T-helper 1 cell treated with Interleukin-12 subunit alpha and Interleukin-12 subunit beta and Interleukin-4 antibody, amounts not matched to agents 30 ng/mL and 1 ng/mL, for 36 hours (primary cell): ENCODE results near the gene SLC9A1. TPM values are rescaled to one million over a fixed set of nuclear protein-coding genes. Genes with fewer than 3 reads are reported as not detected.
"Not testable (repeated sequence)": the region's sequence is repeated elsewhere in the genome, so short reads cannot be mapped to it uniquely, and the experiment has no call there.

Experiments used
- intact Hi-C: fragments of 100-400 bp; cut with micrococcal nuclease; formaldehyde crosslinking; loops from one replicate; pipeline ENCODE4 v1.15.1; 2024
- total RNA-seq: library from RNA; stranded (reverse); gene quantifications from 2 replicates; pipeline ENCODE4 v1.2.3, GENCODE V29; 2022

Gene SLC9A1
- total RNA-seq = 28.0 and 30.0 TPM in 2 replicates

GRCh38 chr1:27154991-27155781 is at the start of gene SLC9A1:
Gene SLC9A1, minus strand, starts transcription at chr1:27155125. Its CDS starts 791 bp downstream, at chr1:27154334.
- intact Hi-C loops = loop anchor here (1.0 to 2.0 kb wide), 10 partner anchors 18 to 618 kb away; partner anchors contain the start of genes IFI6, STX12, TMEM222 and TRNP1

- intact Hi-C loops = no loop called here
These were observed 49.0 kb upstream of the SLC9A1 start for GRCh38 chr1:27203946-27204345.

DNA sequence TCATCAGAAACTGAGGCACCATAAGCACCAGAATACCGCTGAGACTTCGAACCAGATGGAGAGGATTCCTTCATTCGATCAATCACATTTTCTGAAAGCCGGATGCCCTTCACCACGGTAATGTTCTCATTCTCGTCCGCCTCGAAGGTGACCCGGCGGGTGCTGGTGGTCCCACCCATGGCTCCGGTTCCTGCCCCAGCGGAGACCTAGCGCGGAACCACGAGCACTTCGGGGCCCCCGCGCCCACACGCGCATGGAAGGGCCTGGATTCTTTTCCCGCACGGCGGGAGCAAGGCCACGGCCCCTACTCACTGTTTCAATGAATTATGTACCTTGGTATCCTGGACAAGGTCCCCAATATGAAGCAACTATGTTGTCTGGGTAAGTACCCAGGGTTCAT is 46.4 kb upstream of the SLC9A1 start:
- intact Hi-C loops = no loop called here

DNA sequence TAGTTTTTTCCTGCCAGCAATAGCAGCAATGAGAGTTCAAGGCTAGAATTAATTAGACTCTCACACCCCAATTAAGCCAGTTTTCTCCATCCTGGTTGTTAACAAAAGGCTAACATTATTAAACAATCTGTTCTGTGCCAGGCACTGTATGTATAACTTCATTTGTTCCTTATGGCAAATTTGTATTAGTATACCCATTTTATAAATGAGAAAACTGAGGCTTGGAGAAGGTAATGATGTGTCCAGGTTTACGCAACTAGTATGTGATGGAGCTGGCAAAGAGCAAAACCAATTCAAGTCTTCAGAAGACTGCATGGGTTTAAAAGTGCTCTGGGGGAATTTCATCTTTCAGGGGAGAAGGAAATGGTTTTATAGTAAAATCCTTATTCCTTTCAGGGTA is 38.3 kb upstream of the SLC9A1 start:
- intact Hi-C loops = no loop called here

DNA sequence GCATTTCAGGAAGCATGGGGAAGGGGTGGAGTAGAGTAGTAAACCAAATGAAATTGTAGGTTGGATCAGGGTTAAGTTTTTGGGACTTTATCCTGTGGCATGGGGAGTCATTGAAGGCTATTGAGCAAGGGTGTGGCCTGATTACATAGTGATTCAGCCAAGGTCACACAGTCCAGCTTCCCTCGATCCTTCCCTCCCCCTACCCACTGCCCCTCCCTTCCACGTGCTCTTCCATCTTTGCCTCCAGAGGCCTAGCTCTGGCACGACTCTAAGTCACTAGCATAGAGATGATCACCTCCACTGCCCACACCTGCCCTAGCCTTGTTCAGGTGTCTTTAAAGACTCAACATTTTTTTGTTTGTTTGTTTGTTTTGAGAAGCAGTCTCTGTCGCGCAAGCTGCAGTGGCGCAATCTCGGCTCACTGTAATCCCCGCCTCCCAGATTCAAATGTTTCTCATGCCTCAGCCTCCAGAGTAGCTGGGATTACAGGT is 37.2 kb upstream of the SLC9A1 start:
- intact Hi-C loops = no loop called here

DNA sequence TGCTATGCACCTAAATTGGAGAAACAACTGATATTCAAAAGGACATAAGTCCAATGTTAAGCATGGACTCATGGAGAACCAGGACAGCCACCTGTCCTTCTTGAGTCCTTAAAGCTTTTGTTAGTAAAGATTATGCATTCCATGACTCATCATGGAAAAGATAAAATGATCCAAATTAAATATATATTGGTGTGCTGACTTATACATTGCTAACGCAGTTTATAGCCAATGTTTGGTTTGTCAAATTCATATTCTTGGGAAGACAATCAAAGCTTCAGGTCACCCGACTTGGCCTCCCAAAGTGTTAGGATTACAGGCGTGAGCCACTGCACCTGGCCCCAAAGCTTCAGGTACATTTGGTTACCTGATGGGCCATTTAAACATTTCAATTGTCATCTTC is 29.7 kb upstream of the SLC9A1 start:
- intact Hi-C loops = not testable (repeated sequence)

- intact Hi-C loops = no loop called here
These were observed 25.1 kb upstream of the SLC9A1 start for GRCh38 chr1:27179979-27180378.

DNA sequence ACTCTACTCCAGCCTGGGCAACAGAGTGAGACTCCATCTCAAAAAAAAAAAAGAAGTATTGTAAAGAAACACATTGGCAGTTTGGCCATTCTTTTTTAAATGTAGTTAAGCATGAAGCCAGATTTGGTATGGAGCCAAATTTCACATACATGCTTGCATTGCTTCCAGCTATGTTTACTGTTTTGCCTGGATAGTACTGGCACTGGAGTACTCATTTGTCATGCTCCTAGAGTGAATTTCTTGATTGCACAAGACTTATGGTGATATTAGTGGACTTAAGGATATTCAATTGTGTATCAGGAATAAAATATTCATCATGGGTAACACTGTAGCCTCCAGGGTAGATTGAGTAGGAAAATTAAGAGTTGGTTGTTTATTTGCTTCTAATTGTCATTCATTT is 24.5 kb upstream of the SLC9A1 start:
- intact Hi-C loops = no loop called here

GRCh38 chr1:27176954-27177353 is 22.0 kb upstream of the SLC9A1 start:
- intact Hi-C loops = no loop called here

GRCh38 chr1:27176323-27176722 is 21.4 kb upstream of the SLC9A1 start:
- intact Hi-C loops = no loop called here

- intact Hi-C loops = not testable (repeated sequence)
These were observed 18.1 kb upstream of the SLC9A1 start for GRCh38 chr1:27172992-27173391.

- intact Hi-C loops = no loop called here
These were observed 12.0 kb upstream of the SLC9A1 start for GRCh38 chr1:27166929-27167328.

DNA sequence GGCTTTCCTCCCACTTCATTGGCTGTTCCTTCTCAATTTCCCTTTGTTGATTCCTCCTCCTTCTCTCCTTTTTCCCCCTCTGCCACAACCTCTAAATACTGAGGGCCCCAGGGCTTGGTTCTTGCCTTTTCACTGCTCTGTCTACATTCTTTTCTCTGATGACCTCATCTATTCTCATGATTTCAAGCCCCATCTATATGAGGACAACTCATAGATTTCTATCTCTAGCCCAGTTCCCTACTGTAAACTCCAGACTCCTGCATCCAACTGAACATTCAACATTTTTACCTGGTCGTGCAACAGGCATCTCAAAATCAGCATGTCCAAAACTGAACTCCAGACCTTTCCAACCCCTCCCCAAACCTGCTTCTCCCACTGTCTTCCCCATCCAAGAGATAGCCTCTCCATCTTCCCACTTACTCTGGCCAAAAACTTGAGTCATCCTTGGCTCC is 11.5 kb upstream of the SLC9A1 start:
- intact Hi-C loops = no loop called here

DNA sequence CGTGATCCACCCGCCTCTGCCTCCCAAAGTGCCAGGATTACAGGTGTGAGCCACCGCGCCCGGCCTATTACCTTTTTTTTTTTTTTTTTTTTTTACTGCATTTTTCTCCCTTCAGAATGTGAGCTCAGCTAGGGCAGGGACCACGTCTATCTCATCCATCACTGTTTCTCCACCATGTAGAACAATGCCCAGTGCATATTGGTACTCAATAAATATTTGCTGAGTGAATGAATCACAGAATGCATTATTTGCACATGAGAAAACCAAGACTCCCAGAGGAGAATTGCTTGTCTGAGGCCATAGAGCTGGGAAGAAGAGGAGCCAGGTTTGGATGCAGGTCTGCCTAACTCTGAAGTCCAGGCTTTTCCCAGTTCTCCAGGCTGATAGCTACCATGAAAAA is 8.2 kb upstream of the SLC9A1 start:
- intact Hi-C loops = no loop called here

- intact Hi-C loops = no loop called here
These were observed 7.2 kb upstream of the SLC9A1 start for GRCh38 chr1:27162090-27162489.

- intact Hi-C loops = no loop called here
These were observed 6.7 kb upstream of the SLC9A1 start for GRCh38 chr1:27161594-27161993.

- intact Hi-C loops = no loop called here
These were observed 2.3 kb upstream of the SLC9A1 start for GRCh38 chr1:27157194-27157593.

DNA sequence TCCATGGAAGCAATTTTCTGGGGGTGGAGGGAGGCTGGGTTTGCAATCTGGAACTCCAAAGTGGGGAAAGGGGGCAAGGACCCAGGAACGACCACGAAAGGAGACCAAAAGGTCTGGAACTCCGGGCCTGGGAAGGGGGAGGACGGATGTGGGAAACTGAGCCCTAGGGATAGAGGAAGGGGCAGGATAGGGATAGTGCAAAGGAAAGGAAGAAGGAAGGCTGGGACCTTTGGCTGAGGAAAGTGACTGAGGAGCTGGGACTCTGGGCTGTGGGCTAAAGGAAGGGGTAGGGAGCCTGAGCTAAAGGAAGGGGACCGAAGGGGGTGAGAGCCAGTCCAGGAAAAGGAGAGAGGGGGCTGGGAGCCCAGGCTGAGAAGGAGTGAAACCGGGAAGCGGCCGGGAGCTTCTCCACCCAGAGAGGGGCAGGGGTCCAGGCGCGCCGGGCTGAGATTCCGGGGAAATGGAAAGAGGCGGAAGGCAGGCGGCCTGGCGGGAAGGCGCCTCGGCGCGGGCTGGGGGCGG is 395 bp downstream of the SLC9A1 start:
- intact Hi-C loops = loop anchor here (2.0 kb wide), 2 partner anchors 52 to 618 kb away; partner anchors contain the start of gene STX12

DNA sequence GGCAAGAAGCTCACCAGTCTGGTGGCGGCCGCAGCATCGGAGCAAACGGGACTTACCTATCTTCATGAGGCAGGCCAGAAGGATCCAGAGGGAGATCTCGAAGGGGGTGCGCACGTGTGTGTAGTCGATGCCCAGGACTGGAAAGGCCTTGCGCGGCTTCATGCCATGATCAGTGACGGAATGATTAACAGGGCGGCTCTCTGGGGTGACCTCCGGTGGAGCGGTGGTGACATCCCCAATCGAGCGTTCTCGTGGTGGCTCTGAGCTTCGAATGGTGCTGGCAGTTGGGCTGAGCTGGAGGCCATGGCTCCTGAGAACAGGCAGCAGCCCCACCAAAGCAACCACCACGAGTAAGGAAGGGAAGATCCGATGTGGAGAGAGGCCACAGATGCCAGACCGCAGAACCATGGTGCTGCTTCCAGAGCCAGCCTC is 982 bp downstream of the SLC9A1 start:
- intact Hi-C loops = loop anchor here (2.0 kb wide), 2 partner anchors 51 to 619 kb away; partner anchors contain the start of gene STX12

- intact Hi-C loops = no loop called here
These were observed 1.4 kb downstream of the SLC9A1 start for GRCh38 chr1:27153549-27153886.

DNA sequence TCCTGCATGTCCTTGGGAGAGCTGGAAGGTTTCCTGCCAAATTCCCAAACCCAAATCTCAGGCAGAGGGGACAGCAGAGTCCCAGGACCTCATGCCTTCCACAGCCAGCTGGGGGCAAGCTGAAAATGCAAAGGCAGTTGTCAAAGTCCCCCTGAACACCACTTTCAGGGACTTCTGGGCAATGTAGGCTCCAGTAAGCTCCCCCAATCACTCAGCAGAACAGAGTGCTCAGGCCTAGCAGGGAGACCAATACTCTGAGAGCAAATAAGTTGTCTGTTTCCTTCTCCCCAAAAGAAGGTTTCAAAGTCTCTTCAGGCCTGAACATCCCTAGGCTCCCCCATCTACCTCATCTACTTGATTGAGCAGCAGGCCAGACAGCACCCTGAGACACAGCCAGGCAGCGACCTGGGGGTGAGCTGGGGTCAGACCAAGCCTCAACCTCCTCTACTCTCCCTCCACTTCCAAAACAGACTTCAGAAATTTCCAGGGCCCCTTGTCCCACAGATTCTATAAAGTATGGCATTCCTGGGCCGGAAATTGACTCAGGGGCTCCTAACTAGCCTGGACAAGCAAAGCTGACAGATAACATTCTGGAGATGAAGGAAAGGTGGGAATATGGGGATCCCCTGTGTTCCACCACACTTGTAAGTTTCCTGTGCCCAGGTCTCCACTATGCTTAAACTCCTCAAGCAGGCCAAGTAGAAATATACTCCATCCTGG is 1.9 kb downstream of the SLC9A1 start:
- intact Hi-C loops = no loop called here
